ENCODE data around the gene SLC35G4.

GRCh38 chr18:11651899-11652298 lies 42.5 kb downstream of the SLC35G4 start:
- TF ChIP-seq, protein P1, sequence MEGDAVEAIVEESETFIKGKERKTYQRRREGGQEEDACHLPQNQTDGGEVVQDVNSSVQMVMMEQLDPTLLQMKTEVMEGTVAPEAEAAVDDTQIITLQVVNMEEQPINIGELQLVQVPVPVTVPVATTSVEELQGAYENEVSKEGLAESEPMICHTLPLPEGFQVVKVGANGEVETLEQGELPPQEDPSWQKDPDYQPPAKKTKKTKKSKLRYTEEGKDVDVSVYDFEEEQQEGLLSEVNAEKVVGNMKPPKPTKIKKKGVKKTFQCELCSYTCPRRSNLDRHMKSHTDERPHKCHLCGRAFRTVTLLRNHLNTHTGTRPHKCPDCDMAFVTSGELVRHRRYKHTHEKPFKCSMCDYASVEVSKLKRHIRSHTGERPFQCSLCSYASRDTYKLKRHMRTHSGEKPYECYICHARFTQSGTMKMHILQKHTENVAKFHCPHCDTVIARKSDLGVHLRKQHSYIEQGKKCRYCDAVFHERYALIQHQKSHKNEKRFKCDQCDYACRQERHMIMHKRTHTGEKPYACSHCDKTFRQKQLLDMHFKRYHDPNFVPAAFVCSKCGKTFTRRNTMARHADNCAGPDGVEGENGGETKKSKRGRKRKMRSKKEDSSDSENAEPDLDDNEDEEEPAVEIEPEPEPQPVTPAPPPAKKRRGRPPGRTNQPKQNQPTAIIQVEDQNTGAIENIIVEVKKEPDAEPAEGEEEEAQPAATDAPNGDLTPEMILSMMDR (conservative IDR thresholded peaks at IDR 0.05; ENCODE audit: low read depth, low read length) = no peak
- TF ChIP-seq NFE2L2 (IDR thresholded peaks at IDR 0.05; ENCODE audit: low read depth, low read length) = no peak
- TF ChIP-seq RFX5 (IDR thresholded peaks at IDR 0.05; ENCODE audit: low read depth, low read length) = no peak
- no peak for TF ChIP-seq POLR2A (IDR thresholded peaks at IDR 0.05; ENCODE audit: low read depth, low read length)
- no peak for TF ChIP-seq SMC3 (IDR thresholded peaks at IDR 0.05; ENCODE audit: low read depth, low read length)
- TF ChIP-seq MXI1 (IDR thresholded peaks at IDR 0.05; ENCODE audit: borderline replicate concordance, low read depth, low read length) = no peak
- TF ChIP-seq USF2 (IDR thresholded peaks at IDR 0.05; ENCODE audit: low read depth, low read length) = no peak
- no peak for TF ChIP-seq MAFK (IDR thresholded peaks at IDR 0.05; ENCODE audit: low read depth, low read length)
- TF ChIP-seq MAZ (IDR thresholded peaks at IDR 0.05; ENCODE audit: borderline replicate concordance, low read depth, low read length) = no peak
- no peak for TF ChIP-seq RAD21 (IDR thresholded peaks at IDR 0.05; ENCODE audit: low read length)
- TF ChIP-seq RCOR1 (IDR thresholded peaks at IDR 0.05; ENCODE audit: insufficient replicate concordance, low read length) = no peak
